ENCODE results near the gene ZFAND3.

Gene ZFAND3

GRCh38 chr6:38174806-38175495 is 355.4 kb downstream of the ZFAND3 start:
- no peak for DNase-seq

- no peak for DNase-seq
These were observed 356.3 kb downstream of the ZFAND3 start for GRCh38 chr6:38175786-38176185.

GRCh38 chr6:38176797-38177751 is 357.5 kb downstream of the ZFAND3 start:
- DNase-seq = no peak

- DNase-seq = no peak
These were observed 358.5 kb downstream of the ZFAND3 start for GRCh38 chr6:38177882-38178583.

- no peak for DNase-seq
These were observed 359.0 kb downstream of the ZFAND3 start for GRCh38 chr6:38178584-38178886.

- DNase-seq = peak; percentile 27
These were observed 359.8 kb downstream of the ZFAND3 start for GRCh38 chr6:38179300-38179699.

GRCh38 chr6:38179794-38180430 is 360.4 kb downstream of the ZFAND3 start:
- no peak for DNase-seq

- DNase-seq = no peak
These were observed 361.1 kb downstream of the ZFAND3 start for GRCh38 chr6:38180586-38180985.

GRCh38 chr6:38182426-38182825 is 362.9 kb downstream of the ZFAND3 start:
- DNase-seq = no peak

GRCh38 chr6:38183856-38184584 is 364.5 kb downstream of the ZFAND3 start:
- DNase-seq = no peak

GRCh38 chr6:38184585-38185080 is 365.1 kb downstream of the ZFAND3 start:
- DNase-seq = no peak

- no peak for DNase-seq
These were observed 365.7 kb downstream of the ZFAND3 start for GRCh38 chr6:38185244-38185643.

- no peak for DNase-seq
These were observed 366.2 kb downstream of the ZFAND3 start for GRCh38 chr6:38185752-38186151.

- DNase-seq = no peak
These were observed 367.8 kb downstream of the ZFAND3 start for GRCh38 chr6:38187325-38187724.

GRCh38 chr6:38187811-38188590 is 368.5 kb downstream of the ZFAND3 start:
- no peak for DNase-seq

GRCh38 chr6:38188677-38189335 is 369.3 kb downstream of the ZFAND3 start:
- DNase-seq = no peak

GRCh38 chr6:38191418-38191817 is 371.9 kb downstream of the ZFAND3 start:
- no peak for DNase-seq

GRCh38 chr6:38192011-38192410 is 372.5 kb downstream of the ZFAND3 start:
- DNase-seq = no peak

GRCh38 chr6:38192487-38192886 is 373.0 kb downstream of the ZFAND3 start:
- DNase-seq = no peak

- no peak for DNase-seq
These were observed 373.5 kb downstream of the ZFAND3 start for GRCh38 chr6:38193051-38193450.

Measured in NCI-H2107 (cell line).